DND-41 (cell line): ENCODE results near the gene RNLS.

Experiments
- ATAC-seq: fragments of 200-7000 bp; cut with Tn5 transposase; 3 replicates; pipeline ENCODE4 v1.9.1; 2021; ENCODE audit warnings: low read depth; ENCODE audit not compliant: insufficient read depth
- DNase-seq: peaks from one replicate; pipeline ENCODE4 v3.0.0-alpha.2; 2020
- H2AFZ ChIP-seq: 2 replicates; pipeline ENCODE4 v1.6.0; 2012; ENCODE audit warnings: low read depth, low read length
- H3K27ac ChIP-seq: 2 replicates; pipeline ENCODE4 v1.5.1; 2012; ENCODE audit warnings: low read length, inconsistent platforms
- H3K27me3 ChIP-seq: fragments of 200-600 bp; sonication (generic); 2 replicates; pipeline ENCODE4 v1.6.0; 2012; ENCODE audit warnings: low read length, mild to moderate bottlenecking, inconsistent platforms; ENCODE audit not compliant: insufficient read depth, poor library complexity
- H3K36me3 ChIP-seq: 2 replicates; pipeline ENCODE4 v1.5.1; 2012; ENCODE audit warnings: low read length, inconsistent platforms; ENCODE audit not compliant: insufficient read depth
- H3K4me1 ChIP-seq: 2 replicates; pipeline ENCODE4 v1.5.1; 2012; ENCODE audit warnings: mild to moderate bottlenecking, low read length; ENCODE audit not compliant: insufficient read depth
- H3K4me2 ChIP-seq: 2 replicates; pipeline ENCODE4 v1.6.0; 2012; ENCODE audit warnings: mild to moderate bottlenecking, moderate library complexity, low read length, inconsistent platforms; ENCODE audit not compliant: insufficient read depth
- H3K4me3 ChIP-seq, 2 experiments: fragments of 200-600 bp in 1 of 2; shearing (Covaris generic) in 1 of 2; 2 replicates each; pipeline ENCODE4 v1.5.1; 2012 to 2016; ENCODE audit warnings: inconsistent platforms in 2 of 2, low read length in 2 of 2, mild to moderate bottlenecking in 2 of 2, low read depth in 1 of 2, moderate library complexity in 1 of 2
- H3K79me2 ChIP-seq: 2 replicates; pipeline ENCODE4 v1.6.0; 2012; ENCODE audit warnings: low read length, inconsistent platforms; ENCODE audit not compliant: insufficient read depth
- H3K9ac ChIP-seq: 2 replicates; pipeline ENCODE4 v1.6.0; 2012; ENCODE audit warnings: low read depth, mild to moderate bottlenecking, inconsistent platforms, low read length, moderate library complexity
- H3K9me3 ChIP-seq: 2 replicates; pipeline ENCODE4 v1.5.1; 2012; ENCODE audit warnings: low read length, moderate library complexity, mild to moderate bottlenecking, inconsistent platforms; ENCODE audit not compliant: insufficient read depth, severe bottlenecking
- H4K20me1 ChIP-seq: 2 replicates; pipeline ENCODE4 v1.6.0; 2012; ENCODE audit warnings: low read length; ENCODE audit not compliant: insufficient read depth
- CTCF ChIP-seq: IDR thresholded peaks from 2 replicates; pipeline ENCODE4 v1.5.1; 2012; ENCODE audit warnings: borderline replicate concordance, low read length, moderate library complexity, mild to moderate bottlenecking; ENCODE audit not compliant: poor library complexity, severe bottlenecking; ENCODE audit errors: extremely low read depth
- EZH2 ChIP-seq: IDR thresholded peaks from 3 replicates; pipeline ENCODE4 v1.6.1; 2012; ENCODE audit warnings: borderline replicate concordance, low read depth, mild to moderate bottlenecking, moderate library complexity, low read length, inconsistent platforms; ENCODE audit not compliant: severe bottlenecking

Gene RNLS

DNA sequence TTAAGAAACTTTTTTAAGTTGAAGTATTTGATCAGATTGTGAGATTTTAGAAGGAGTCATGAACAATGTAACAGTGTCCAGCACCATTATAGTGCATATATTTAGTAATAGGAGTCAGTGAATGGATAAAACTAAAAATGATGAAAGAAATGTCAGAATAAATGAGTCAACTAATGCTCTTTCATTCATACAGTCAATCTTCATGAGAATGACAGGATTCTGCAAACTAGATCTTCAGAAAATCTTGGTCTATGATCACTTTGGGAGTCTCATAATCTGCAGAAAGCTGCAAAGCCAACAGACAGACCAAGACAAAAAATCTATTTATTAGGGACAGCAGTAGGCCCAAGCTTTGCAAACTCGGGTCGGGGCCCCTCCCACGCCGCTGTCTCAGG, 710 bp downstream of the RNLS start:
- TF ChIP-seq CTCF (no peak), EZH2 (no peak)
- Histone ChIP-seq H3K9ac (no peak overlapping the region), H3K4me2 (no peak overlapping the region), H3K4me3 (no peak overlapping the region), H3K27ac (no peak overlapping the region), H3K4me1 (no peaks in the 10 kb centered on the region), H3K9me3 (no peaks in the 10 kb centered on the region), H3K36me3 (no peaks in the 10 kb centered on the region), H3K79me2 (no peaks in the 10 kb centered on the region), H2AFZ (no peak overlapping the region), H3K27me3 (peaks cover 3% of the 10 kb centered on the region), H4K20me1 (no peaks in the 10 kb centered on the region)
- DNase-seq: no peak
- ATAC-seq: no peak

DNA sequence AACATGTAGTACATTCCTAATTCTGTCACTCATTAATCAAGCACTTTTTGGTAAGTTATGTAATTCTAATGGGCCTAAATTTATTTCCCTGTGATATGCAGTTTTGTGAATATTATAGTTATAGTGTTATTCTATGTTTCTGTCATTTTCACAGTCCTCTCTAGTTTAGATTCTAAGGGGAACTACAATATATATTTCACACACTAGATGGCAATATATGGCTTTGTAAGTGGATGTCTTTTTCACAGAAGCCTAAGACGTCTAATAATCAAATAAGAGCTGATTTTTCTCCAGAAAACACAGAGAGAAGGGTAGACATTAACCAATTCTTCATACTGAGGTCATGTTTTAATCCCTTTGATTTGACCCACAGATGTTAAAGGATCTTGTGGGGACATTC, 18.0 kb downstream of the RNLS start:
- no peaks in the 10 kb centered on the region for H3K79me2 ChIP-seq
- no peaks in the 10 kb centered on the region for H3K36me3 ChIP-seq
- no peak overlapping the region for H2AFZ ChIP-seq
- H3K4me2 ChIP-seq: no peak overlapping the region
- no peak overlapping the region for H3K4me3 ChIP-seq
- no peak overlapping the region for H3K27ac ChIP-seq
- ATAC-seq (peak; percentile 75), DNase-seq (no peak)
- no peak overlapping the region for H3K9ac ChIP-seq
- H3K27me3 ChIP-seq: no peaks in the 10 kb centered on the region
- no peaks in the 10 kb centered on the region for H3K9me3 ChIP-seq
- no peaks in the 10 kb centered on the region for H3K4me1 ChIP-seq
- TF ChIP-seq EZH2 (no peak), CTCF (peak; percentile 63)
- H4K20me1 ChIP-seq: no peaks in the 10 kb centered on the region

DNA sequence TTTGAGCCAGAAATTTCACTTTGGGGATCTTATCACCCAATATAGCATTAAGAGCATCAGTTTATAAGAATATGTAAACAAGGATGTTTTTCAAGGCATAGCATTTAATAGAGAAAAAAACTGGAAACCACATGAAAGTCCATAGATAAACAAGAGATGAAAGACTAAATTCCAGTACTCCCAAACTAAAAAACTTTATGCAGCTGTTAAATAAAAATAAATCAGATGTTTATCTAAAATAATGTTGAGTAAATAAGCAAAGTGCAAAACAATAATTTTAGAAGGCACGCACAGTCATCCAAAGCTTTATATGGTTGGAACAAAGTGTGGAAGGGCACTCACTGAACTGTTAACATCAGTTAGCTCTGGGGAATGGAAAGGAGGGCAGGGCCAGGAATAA, 21.0 kb downstream of the RNLS start:
- Histone ChIP-seq H3K27ac (no peak overlapping the region), H3K4me2 (no peak overlapping the region), H3K79me2 (no peaks in the 10 kb centered on the region), H3K4me1 (no peaks in the 10 kb centered on the region), H3K9ac (no peak overlapping the region), H3K4me3 (no peak overlapping the region), H3K27me3 (no peaks in the 10 kb centered on the region), H4K20me1 (no peaks in the 10 kb centered on the region), H3K9me3 (no peaks in the 10 kb centered on the region), H2AFZ (no peak overlapping the region), H3K36me3 (no peaks in the 10 kb centered on the region)
- TF ChIP-seq CTCF (no peak), EZH2 (no peak)
- ATAC-seq: no peak
- no peak for DNase-seq

- Histone ChIP-seq H3K27me3 (no peaks in the 10 kb centered on the region), H3K9me3 (no peaks in the 10 kb centered on the region), H3K9ac (no peak overlapping the region), H3K4me2 (no peak overlapping the region), H3K4me3 (no peak overlapping the region), H4K20me1 (no peaks in the 10 kb centered on the region), H3K36me3 (no peaks in the 10 kb centered on the region), H3K79me2 (no peaks in the 10 kb centered on the region), H3K4me1 (peaks cover 3% of the 10 kb centered on the region; the same call in 1 of the 2 replicates), H2AFZ (no peak overlapping the region), H3K27ac (no peak overlapping the region)
- no peak for DNase-seq
- no peak for ATAC-seq
- no peak for TF ChIP-seq CTCF
- TF ChIP-seq EZH2: no peak
Observed at GRCh38 chr10:88557658-88558057, 25.5 kb downstream of the RNLS start.
